HepG2 (cell line): ENCODE results near the gene FAM25A. TPM values are rescaled to one million over a fixed set of nuclear protein-coding genes. Genes with fewer than 3 reads are reported as not detected.
A peak's percentile ranks its signal among the peaks of the same experiment; 100 is the strongest.

Experiments
- ATAC-seq: fragments of 200-7000 bp; cut with Tn5 transposase; 3 replicates; pipeline ENCODE4 v1.9.1; 2020; ENCODE audit warnings: mild to moderate bottlenecking, moderate library complexity
- BruUV-seq: library from RNA; stranded (reverse); fragments of 400-500 nt; replicated peaks from 2 replicates; lab custom pipeline; 2021; lab: Mats Ljungman, UMichigan
- CTCF ChIA-PET: fragments of 300-600 bp; formaldehyde crosslinking; extraction: SDS; loops from one replicate; lab custom pipeline; 2021; ENCODE audit warnings: low total read pairs, inconsistent platforms, low intra/inter-chr PET ratio; lab: Yijun Ruan, JAX
- POLR2A ChIA-PET: fragments of 350-600 bp; sonication (Branson Sonifier 250); formaldehyde crosslinking; loops from one replicate; lab custom pipeline; 2020; ENCODE audit warnings: antibody characterized with exemption, inconsistent platforms; lab: Yijun Ruan, JAX
- DNase-seq: peaks from one replicate; pipeline ENCODE4 v3.0.0-alpha.2; 2015; ENCODE audit warnings: low spot score
- FAIRE-seq: peaks from 3 replicates; lab custom pipeline; 2011; peaks lifted over from hg19 to GRCh38; lab: Jason Lieb, UNC
- H2AFZ ChIP-seq: one replicate; pipeline ENCODE4 v1.6.1; 2011; ENCODE audit warnings: low read length, inconsistent platforms
- H3K27ac ChIP-seq: fragments of 300-600 bp; 3 replicates; pipeline ENCODE4 v1.8.0; 2011; ENCODE audit warnings: mixed run types, mild to moderate bottlenecking, mixed read lengths, low read length, inconsistent platforms; ENCODE audit not compliant: insufficient read depth; ENCODE audit errors: extremely low read length
- H3K27me3 ChIP-seq, 2 experiments: fragments of 200-600 bp in 1 of 2; 2 replicates in 1 of 2; 3 replicates in 1 of 2; pipeline versions ENCODE4 v1.6.0 to v1.8.0; 2011; ENCODE audit warnings: low read length in 2 of 2, mild to moderate bottlenecking in 2 of 2, moderate library complexity in 2 of 2, inconsistent platforms in 1 of 2; ENCODE audit not compliant: insufficient read depth in 2 of 2, control insufficient read depth in 1 of 2
- H3K36me3 ChIP-seq, 2 experiments: fragments of 200-600 bp in 1 of 2; replicated peaks in 1 of 2; 2 replicates in 1 of 2; 3 replicates in 1 of 2; pipeline versions ENCODE4 v1.5.1 to v1.8.0; 2011; ENCODE audit warnings: low read length in 2 of 2, inconsistent platforms in 1 of 2; ENCODE audit not compliant: insufficient read depth in 2 of 2, control insufficient read depth in 1 of 2
- H3K4me1 ChIP-seq: 2 replicates; pipeline ENCODE4 v1.5.1; 2012; ENCODE audit warnings: low read length, inconsistent platforms; ENCODE audit not compliant: insufficient read depth
- H3K4me2 ChIP-seq: 2 replicates; pipeline ENCODE4 v1.6.0; 2011; ENCODE audit warnings: low read depth, low read length, inconsistent platforms
- H3K4me3 ChIP-seq, 3 experiments: fragments of 200-600 bp in 1 of 3; sonication (generic), shearing (Covaris generic) in 1 of 3; replicated peaks in 1 of 3; 2 replicates each; pipeline ENCODE4 v1.5.1; 2011 to 2016; ENCODE audit warnings: low read length in 3 of 3, inconsistent platforms in 2 of 3, low read depth in 2 of 3, mild to moderate bottlenecking in 2 of 3, control low read depth in 1 of 3, mixed read lengths in 1 of 3; ENCODE audit not compliant: insufficient read depth in 1 of 3
- H3K79me2 ChIP-seq: one replicate; pipeline ENCODE4 v1.6.1; 2011; ENCODE audit warnings: low read length, inconsistent platforms; ENCODE audit not compliant: insufficient read depth
- H3K9ac ChIP-seq: 2 replicates; pipeline ENCODE4 v1.6.0; 2011; ENCODE audit warnings: mild to moderate bottlenecking, low read depth, low read length, inconsistent platforms; ENCODE audit not compliant: insufficient read depth
- H3K9me3 ChIP-seq: 2 replicates; pipeline ENCODE4 v1.5.1; 2012; ENCODE audit warnings: mild to moderate bottlenecking, low read length
- H4K20me1 ChIP-seq: 2 replicates; pipeline ENCODE4 v1.6.0; 2011; ENCODE audit warnings: inconsistent platforms, mild to moderate bottlenecking, low read length, moderate library complexity; ENCODE audit not compliant: insufficient read depth
- FOSL2 ChIP-seq: sonication (generic); formaldehyde crosslinking; IDR thresholded peaks from 2 replicates; pipeline ENCODE4 v1.4.0; 2020; ENCODE audit warnings: missing genetic modification reagents
- NR1H2 ChIP-seq: sonication (generic); formaldehyde crosslinking; IDR thresholded peaks from 2 replicates; pipeline ENCODE4 v1.8.1; 2022; ENCODE audit warnings: low read depth, missing genetic modification reagents, borderline replicate concordance
- RBM39 ChIP-seq: fragments of 200-400 bp; formaldehyde crosslinking; IDR thresholded peaks from one replicate; pipeline ENCODE4 v1.6.1; 2018; ENCODE audit warnings: antibody characterized with exemption, mild to moderate bottlenecking, low read depth, low read length; ENCODE audit not compliant: poor library complexity, severe bottlenecking
- RXRB ChIP-seq: IDR thresholded peaks from 2 replicates; pipeline ENCODE4 v1.6.1; 2016; ENCODE audit warnings: borderline replicate concordance, missing genetic modification reagents, missing compliant biosample characterization
- THRA ChIP-seq: sonication (generic); formaldehyde crosslinking; IDR thresholded peaks from 2 replicates; pipeline ENCODE4 v1.4.0; 2020; ENCODE audit warnings: missing genetic modification reagents, borderline replicate concordance
- ZBTB25 ChIP-seq: IDR thresholded peaks from 2 replicates; pipeline ENCODE4 v1.6.1; 2018; ENCODE audit warnings: missing genetic modification reagents
- ZEB1 ChIP-seq: IDR thresholded peaks from 2 replicates; pipeline ENCODE4 v1.6.1; 2012; ENCODE audit warnings: mild to moderate bottlenecking, low read depth, inconsistent platforms; ENCODE audit not compliant: insufficient replicate concordance
- WGBS: methylation state at CpG from one replicate; pipeline ENCODE4 v1.1.6; 2017; ENCODE audit warnings: low lambda C conversion rate; 5-methylcytosine and 5-hydroxymethylcytosine counted together
- in situ Hi-C: cut with HindIII; loops from 2 replicates; pipeline ENCODE4 v1.10.0; 2017; ENCODE audit warnings: low pct_unique_long_range_greater_than_20kb; ENCODE audit not compliant: extremely low pct_ligation_motif_present
- intact Hi-C: fragments of 100-400 bp; cut with micrococcal nuclease; formaldehyde crosslinking; loops from one replicate; pipeline ENCODE4 v1.10.0; 2022; ENCODE audit not compliant: unreplicated experiment
- polyA plus RNA-seq, 8 experiments: library from polyadenylated mRNA; depleted of rRNA in 3 of 8; stranded (reverse) in 7 of 8; unstranded in 1 of 8; fragments of >200 nt; fragmentation: Illumina TruSeq in 4 of 8; extraction: Trizol in 4 of 8; gene quantifications; 2 replicates each; pipeline versions ENCODE4 v1.2.1 to v1.2.3, GENCODE V29; 2011 to 2016; ENCODE audit warnings: low read depth in 4 of 8, missing spikeins in 1 of 8, mixed read lengths in 1 of 8; ENCODE audit not compliant: insufficient read depth in 1 of 8
- total RNA-seq, 5 experiments: library from RNA; depleted of rRNA; stranded (reverse); fragments of >200 nt; fragmentation: Illumina TruSeq; extraction: Trizol; gene quantifications; 2 replicates each; pipeline ENCODE4 v1.2.3, GENCODE V29; 2016; ENCODE audit warnings: low read depth in 1 of 5

The FAM25A gene
- total and polyA plus RNA-seq, 2 of the 13 experiments (the other 11 are each of a cell fraction or from before 2014, with no cell fraction given), result not detected

GRCh38 chr10:87064651-87065050 is 44.6 kb downstream of the FAM25A start:
- no peak overlapping the region for H2AFZ ChIP-seq
- in situ Hi-C loops (no loop called here), intact Hi-C loops (no loop called here)
- no peaks in the 10 kb centered on the region for H3K9me3 ChIP-seq
- H3K36me3 ChIP-seq, result peaks cover 19 to 87% of the 10 kb centered on the region in 2 experiments
- POLR2A ChIA-PET, result no interaction called here
- ATAC-seq (no peak), FAIRE-seq (no peak), DNase-seq (no peak)
- H3K4me1 ChIP-seq, result peaks cover 52% of the 10 kb centered on the region
- no peak overlapping the region for H3K9ac ChIP-seq
- no peaks in the 10 kb centered on the region for H3K27me3 ChIP-seq
- no peak overlapping the region for H3K4me2 ChIP-seq
- no peak overlapping the region for H3K4me3 ChIP-seq
- no TSS peak for BruUV-seq
- CTCF ChIA-PET, result no interaction called here
- H4K20me1 ChIP-seq, result peaks cover 7% of the 10 kb centered on the region; the same call in 1 of the 2 replicates
- TF ChIP-seq NR1H2, result no peak
- no peak for TF ChIP-seq ZBTB25 (CRISPR knock-in tag)
- no peak for TF ChIP-seq RBM39
- 88% methylated on average over 5 of the region's 5 CpGs for WGBS
- peak overlapping the region; percentile 12 for H3K27ac ChIP-seq
- peaks cover 3% of the 10 kb centered on the region for H3K79me2 ChIP-seq

DNA sequence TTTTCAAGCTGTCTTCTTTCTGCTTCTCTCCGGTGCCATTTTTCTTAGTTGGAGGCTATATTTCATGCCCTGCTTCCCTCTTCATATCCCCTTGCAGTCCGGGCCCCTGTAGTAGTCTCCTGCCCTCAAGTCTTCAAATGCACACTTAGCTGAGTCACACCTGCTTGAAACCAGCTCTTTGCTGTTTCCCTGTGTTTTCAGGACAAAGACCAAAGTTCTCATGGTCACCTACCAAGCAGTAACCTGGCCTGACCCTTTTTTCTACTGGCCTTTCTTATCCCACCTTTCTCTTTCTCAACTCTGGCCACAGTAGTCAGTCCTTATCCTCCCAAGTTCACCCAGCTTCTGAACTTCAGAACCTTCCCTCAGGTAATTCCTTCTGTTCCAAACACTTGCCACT is 46.1 kb downstream of the FAM25A start:
- Histone ChIP-seq H3K4me3 (no peak overlapping the region), H3K36me3 (peaks cover 18 to 83% of the 10 kb centered on the region in 2 experiments), H2AFZ (no peak overlapping the region), H3K27ac (peak overlapping the region; percentile 47), H3K4me1 (peaks cover 47% of the 10 kb centered on the region), H3K9me3 (no peaks in the 10 kb centered on the region), H3K9ac (no peak overlapping the region), H3K79me2 (peaks cover 6% of the 10 kb centered on the region), H3K4me2 (no peak overlapping the region), H3K27me3 (no peaks in the 10 kb centered on the region), H4K20me1 (peaks cover 7% of the 10 kb centered on the region; the same call in 1 of the 2 replicates)
- DNase-seq (no peak), ATAC-seq (peak; percentile 15; the same call in 2 of the 3 replicates), FAIRE-seq (no peak)
- ChIA-PET POLR2A (interaction anchor here (1.6 kb wide), 1 partner anchor 27 kb away, joined by 3 read pairs; no protein-coding TSS in a partner anchor), CTCF (no interaction called here)
- WGBS, result 97% methylated on average over 2 of the region's 2 CpGs
- no peak for TF ChIP-seq ZEB1
- peak; percentile 60 for TF ChIP-seq RXRB
- TF ChIP-seq FOSL2 (CRISPR knock-in tag), result 0 out of 2 replicates have a peak, but pooled peaks have one; percentile 27
- TF ChIP-seq THRA (CRISPR knock-in tag), result peak; percentile 33; the same call in 1 of the 2 replicates
- in situ Hi-C loops (no loop called here), intact Hi-C loops (no loop called here)
- BruUV-seq, result no TSS peak
